ENCODE data around the gene DAND5. TPM values are rescaled to one million over a fixed set of nuclear protein-coding genes. Genes with fewer than 3 reads are reported as not detected.

Gene DAND5
- total and polyA plus RNA-seq, 8 donors = 0.13 to 0.54 (median 0.30) TPM; not detected in 1

DNA sequence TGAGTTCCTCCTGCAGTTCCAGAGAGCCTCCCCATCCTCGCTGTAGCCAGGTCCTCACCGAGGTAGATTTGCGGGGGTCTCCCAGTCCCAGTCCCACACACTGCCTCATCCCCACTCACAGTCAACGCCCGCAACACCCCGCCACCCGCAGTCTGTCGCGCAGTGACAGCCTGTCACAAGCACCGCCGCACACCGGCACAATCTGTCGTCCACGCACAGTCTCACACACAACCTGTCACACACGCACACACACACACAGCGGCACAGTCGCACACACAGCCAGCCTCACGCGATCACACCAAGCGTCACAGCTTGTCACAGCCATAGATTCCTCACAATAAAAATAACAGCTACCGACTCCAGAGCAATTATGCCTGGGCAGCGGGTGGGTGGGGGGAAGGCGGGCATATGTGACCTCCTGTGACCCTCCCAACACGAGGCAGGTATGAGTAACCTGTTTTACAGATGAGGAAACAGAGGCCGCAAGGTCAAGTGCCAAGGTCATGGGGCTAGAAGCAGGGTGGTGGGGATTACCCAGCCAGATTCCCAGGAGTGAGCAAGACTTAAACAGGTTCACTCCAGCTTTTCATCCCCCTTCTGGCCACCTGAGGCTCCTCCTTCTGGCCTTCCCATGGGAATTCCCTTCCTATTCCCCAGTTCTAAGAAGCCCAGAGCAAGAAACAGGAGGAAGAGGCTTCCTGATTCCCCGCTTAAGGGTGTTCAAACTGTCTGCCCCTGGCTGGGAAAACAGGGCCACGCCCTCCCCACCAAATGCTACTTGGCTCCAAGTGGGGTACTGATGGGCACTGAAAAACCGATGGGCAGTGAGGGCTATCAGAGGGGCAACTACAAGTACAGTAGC, 39.8 kb downstream of the DAND5 start:
- intact Hi-C loops (cut with DNase I) = no loop called here

DNA sequence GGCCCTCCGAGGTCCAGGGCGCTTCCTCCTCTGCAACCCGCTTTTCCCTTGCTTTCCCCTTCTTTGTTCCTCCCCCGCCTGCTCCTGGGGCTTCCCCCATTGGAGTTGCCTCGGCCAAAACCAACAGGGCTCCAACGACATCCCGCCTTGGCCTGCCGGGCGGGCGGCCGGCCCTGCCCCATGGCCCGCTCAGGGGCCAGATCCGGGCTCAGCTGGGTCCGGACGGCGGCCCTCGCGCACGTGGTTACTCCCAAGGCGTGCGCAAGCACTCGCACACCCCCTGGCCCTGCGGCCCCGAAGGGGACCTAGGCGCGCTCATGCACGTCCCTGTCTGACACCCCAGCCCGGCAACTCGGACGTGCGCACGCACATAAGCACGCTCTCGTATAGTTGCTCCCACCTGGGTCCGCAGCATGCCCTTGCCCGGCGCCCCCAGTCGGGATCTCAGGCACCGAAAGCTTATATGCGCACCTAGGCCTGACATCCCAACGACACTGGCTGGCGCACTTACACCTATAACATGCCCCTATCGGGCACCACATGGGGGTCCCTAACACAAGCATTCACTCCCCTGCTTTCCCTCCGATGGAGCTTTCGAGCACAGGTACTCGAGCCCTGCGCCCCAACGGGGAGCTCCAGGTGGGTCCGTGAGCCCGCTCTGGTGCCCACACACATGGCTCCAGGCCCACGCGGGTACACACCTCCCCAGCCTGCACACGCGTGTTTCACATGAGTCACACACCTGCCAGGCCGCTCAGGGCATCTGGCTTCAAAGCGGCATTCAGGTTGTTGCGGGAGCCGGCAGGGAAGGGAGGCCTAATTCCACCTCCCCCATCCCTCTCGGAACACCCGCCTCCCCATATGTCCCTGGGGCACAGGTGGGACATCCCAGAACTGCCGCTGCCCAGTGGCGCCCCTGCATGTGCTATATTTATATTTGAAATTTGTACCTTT, 40.9 kb downstream of the DAND5 start:
- intact Hi-C loops (cut with DNase I) = no loop called here
- DNase-seq (peak in 1 of 4 donors; percentile 81), ATAC-seq (peak; percentile 13)
- no peaks in the 10 kb centered on the region for H3K36me3 ChIP-seq
- no peak overlapping the region for H3K4me3 ChIP-seq
- peaks cover 65 to 83% of the 10 kb centered on the region in 2 donors for H3K4me1 ChIP-seq
- H3K27me3 ChIP-seq = peaks cover 0 to 64% of the 10 kb centered on the region in 2 donors
- peak overlapping the region; percentile 41 to 44 for H3K27ac ChIP-seq
- TF ChIP-seq, protein P1, sequence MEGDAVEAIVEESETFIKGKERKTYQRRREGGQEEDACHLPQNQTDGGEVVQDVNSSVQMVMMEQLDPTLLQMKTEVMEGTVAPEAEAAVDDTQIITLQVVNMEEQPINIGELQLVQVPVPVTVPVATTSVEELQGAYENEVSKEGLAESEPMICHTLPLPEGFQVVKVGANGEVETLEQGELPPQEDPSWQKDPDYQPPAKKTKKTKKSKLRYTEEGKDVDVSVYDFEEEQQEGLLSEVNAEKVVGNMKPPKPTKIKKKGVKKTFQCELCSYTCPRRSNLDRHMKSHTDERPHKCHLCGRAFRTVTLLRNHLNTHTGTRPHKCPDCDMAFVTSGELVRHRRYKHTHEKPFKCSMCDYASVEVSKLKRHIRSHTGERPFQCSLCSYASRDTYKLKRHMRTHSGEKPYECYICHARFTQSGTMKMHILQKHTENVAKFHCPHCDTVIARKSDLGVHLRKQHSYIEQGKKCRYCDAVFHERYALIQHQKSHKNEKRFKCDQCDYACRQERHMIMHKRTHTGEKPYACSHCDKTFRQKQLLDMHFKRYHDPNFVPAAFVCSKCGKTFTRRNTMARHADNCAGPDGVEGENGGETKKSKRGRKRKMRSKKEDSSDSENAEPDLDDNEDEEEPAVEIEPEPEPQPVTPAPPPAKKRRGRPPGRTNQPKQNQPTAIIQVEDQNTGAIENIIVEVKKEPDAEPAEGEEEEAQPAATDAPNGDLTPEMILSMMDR (IDR thresholded peaks at IDR 0.05) = no peak
- no peaks in the 10 kb centered on the region for H3K9me3 ChIP-seq

More for the DNA sequence above, 39.8 kb downstream of the DAND5 start:
- no peaks in the 10 kb centered on the region for H3K9me3 ChIP-seq
- TF ChIP-seq, protein P1 (IDR thresholded peaks at IDR 0.05) = no peak
- H3K4me1 ChIP-seq = peaks cover 65 to 83% of the 10 kb centered on the region in 2 donors
- peak in 2 of 4 donors; percentile 66 to 77 for DNase-seq
- H3K4me3 ChIP-seq = no peak overlapping the region
- peak overlapping the region in 1 of 2 donors; percentile 41 for H3K27ac ChIP-seq
- H3K36me3 ChIP-seq = no peaks in the 10 kb centered on the region
- ATAC-seq = peak; percentile 10
- H3K27me3 ChIP-seq = peaks cover 0 to 53% of the 10 kb centered on the region in 2 donors

DNA sequence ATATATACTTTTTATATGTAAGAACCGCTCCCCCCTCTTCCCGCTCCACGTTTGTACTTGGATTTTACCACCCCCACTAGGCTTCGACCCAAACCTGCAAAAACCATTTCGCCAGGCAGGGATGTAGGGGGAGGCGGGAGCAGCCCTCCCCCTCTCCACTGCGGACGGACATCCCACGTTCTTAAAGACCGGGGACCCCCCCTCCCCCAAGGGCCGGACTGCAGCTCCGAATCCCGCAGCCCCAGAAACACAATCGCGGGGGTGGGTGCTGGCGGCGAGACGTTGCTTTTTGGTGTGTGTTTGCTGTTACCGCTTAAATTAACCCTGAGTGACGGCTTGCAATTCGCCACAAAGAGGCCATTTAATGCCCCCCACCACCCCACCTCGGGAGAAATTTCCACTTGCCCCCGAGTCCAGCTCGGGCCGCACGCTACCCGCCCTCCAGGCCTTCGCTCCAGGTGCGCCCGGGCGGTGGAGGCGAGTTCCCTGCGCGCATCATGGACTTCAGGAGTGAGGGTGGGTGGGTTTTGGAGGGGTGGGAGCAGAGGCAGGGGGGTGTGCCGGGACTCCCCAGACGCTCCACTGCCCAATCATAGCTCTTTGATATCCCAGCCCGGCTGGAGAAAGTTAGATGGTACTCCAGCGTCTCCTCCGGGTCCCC, 41.7 kb downstream of the DAND5 start:
- Histone ChIP-seq H3K27ac (no peak overlapping the region), H3K4me1 (peaks cover 64 to 83% of the 10 kb centered on the region in 2 donors), H3K4me3 (no peak overlapping the region), H3K27me3 (peaks cover 0 to 66% of the 10 kb centered on the region in 2 donors), H3K9me3 (no peaks in the 10 kb centered on the region), H3K36me3 (no peaks in the 10 kb centered on the region)
- DNase-seq (peak in 1 of 4 donors; percentile 75), ATAC-seq (no peak)
- TF ChIP-seq, protein P1 (IDR thresholded peaks at IDR 0.05) = no peak
- intact Hi-C loops (cut with DNase I) = no loop called here

DNA sequence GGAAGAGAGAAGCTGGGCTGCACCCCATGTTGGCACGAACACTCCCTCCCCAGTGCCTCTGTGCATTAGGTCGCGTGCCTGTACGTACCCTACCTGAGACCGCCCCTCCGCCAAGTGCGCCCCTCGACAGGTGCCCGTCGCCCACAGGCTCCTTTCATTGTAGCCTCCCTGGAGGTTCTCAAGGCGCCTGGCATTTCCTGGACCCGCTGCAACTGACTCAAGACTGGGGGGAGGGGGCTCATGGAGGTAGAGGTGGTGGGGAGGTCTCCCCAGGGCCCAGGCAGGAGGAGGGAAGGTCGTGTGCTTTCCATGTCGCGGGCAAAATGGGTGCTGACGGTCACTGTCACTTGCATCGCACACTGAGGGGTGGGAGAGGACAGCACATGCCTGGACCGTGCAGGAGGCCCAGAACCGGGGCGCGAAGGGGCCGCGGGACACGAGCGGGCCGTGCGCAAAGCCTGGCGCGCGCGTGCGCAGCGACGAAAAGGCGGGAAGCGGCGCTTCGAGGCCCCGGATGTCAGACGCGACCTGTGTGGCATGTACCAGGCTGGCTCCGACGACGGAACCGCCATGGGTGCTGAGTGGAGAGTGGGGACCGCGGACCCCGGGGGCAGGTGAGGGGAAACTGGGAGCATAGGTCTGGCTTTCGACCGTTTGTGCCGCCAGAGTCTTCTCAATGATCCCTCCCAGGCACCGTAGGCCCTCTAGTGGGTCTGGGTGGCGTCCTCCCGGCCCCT, 42.4 kb downstream of the DAND5 start:
- intact Hi-C loops (cut with DNase I) = no loop called here
- ATAC-seq = no peak
- TF ChIP-seq, protein P1 (IDR thresholded peaks at IDR 0.05) = no peak
- peak overlapping the region; percentile 77 to 94 for H3K27ac ChIP-seq
- peaks cover 0 to 66% of the 10 kb centered on the region in 2 donors for H3K27me3 ChIP-seq
- peak in 1 of 4 donors; percentile 69 for DNase-seq
- no peaks in the 10 kb centered on the region for H3K9me3 ChIP-seq
- no peak overlapping the region for H3K4me3 ChIP-seq
- peaks cover 63 to 83% of the 10 kb centered on the region in 2 donors for H3K4me1 ChIP-seq
- H3K36me3 ChIP-seq = no peaks in the 10 kb centered on the region
